ENCODE results near the gene THBD.

GRCh38 chr20:23036371-23036770, 13.1 kb downstream of the THBD start:
- TF ChIP-seq RAD21 (IDR thresholded peaks at IDR 0.05; ENCODE audit: low read length) (no peak), CTCF (conservative IDR thresholded peaks at IDR 0.05; ENCODE audit: low read depth, low read length) (no peak), POLR2A (IDR thresholded peaks at IDR 0.05; ENCODE audit: low read depth, low read length) (no peak), MXI1 (IDR thresholded peaks at IDR 0.05; ENCODE audit: borderline replicate concordance, low read depth, low read length) (no peak), CHD1 (IDR thresholded peaks at IDR 0.05; ENCODE audit: low read depth, low read length) (no peak), CEBPB (IDR thresholded peaks at IDR 0.05; ENCODE audit: low read depth, low read length) (no peak)
